GM12891 (cell line): ENCODE results near the gene MAGEA12. TPM values are rescaled to one million over a fixed set of nuclear protein-coding genes. Genes with fewer than 3 reads are reported as not detected.
A peak's percentile ranks its signal among the peaks of the same experiment; 100 is the strongest.
"Not testable (repeated sequence)": the region's sequence is repeated elsewhere in the genome, so short reads cannot be mapped to it uniquely, and the experiment has no call there.

Source experiments
- DNase-seq: peaks from one replicate; pipeline ENCODE4 v3.0.0; 2011; ENCODE audit warnings: low spot score; ENCODE audit not compliant: insufficient read length
- FAIRE-seq: peaks from 2 replicates; lab custom pipeline; 2011; peaks lifted over from hg19 to GRCh38; lab: Jason Lieb, UNC
- PAX5 ChIP-seq: IDR thresholded peaks from 2 replicates; pipeline ENCODE4 v1.6.1; 2011; ENCODE audit warnings: low read length, moderate library complexity, mild to moderate bottlenecking; ENCODE audit not compliant: insufficient read depth, severe bottlenecking
- POLR2A ChIP-seq: IDR thresholded peaks from 2 replicates; pipeline ENCODE4 v1.6.1; 2011; ENCODE audit warnings: low read depth, low read length, control low read depth
- POLR2AphosphoS5 ChIP-seq: IDR thresholded peaks from 2 replicates; pipeline ENCODE4 v1.6.1; 2011; ENCODE audit warnings: low read depth, low read length, control low read depth
- POU2F2 ChIP-seq: IDR thresholded peaks from 2 replicates; pipeline ENCODE4 v1.6.1; 2011; ENCODE audit warnings: low read depth, mild to moderate bottlenecking, control low read depth, low read length, moderate library complexity
- SPI1 ChIP-seq: IDR thresholded peaks from 2 replicates; pipeline ENCODE4 v1.6.1; 2011; ENCODE audit warnings: low read depth, low read length, control low read depth
- TAF1 ChIP-seq: IDR thresholded peaks from 2 replicates; pipeline ENCODE4 v1.6.1; 2011; ENCODE audit warnings: low read depth, low read length, control low read depth
- polyA plus RNA-seq: library from polyadenylated mRNA; unstranded; fragments of >200 nt; gene quantifications from one replicate; pipeline ENCODE4 v1.2.1, GENCODE V29; 2012; ENCODE audit warnings: low read depth, missing spikeins, inconsistent platforms; ENCODE audit not compliant: missing spikeins

MAGEA12 gene, protein sequence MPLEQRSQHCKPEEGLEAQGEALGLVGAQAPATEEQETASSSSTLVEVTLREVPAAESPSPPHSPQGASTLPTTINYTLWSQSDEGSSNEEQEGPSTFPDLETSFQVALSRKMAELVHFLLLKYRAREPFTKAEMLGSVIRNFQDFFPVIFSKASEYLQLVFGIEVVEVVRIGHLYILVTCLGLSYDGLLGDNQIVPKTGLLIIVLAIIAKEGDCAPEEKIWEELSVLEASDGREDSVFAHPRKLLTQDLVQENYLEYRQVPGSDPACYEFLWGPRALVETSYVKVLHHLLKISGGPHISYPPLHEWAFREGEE
- not detected for polyA plus RNA-seq

GRCh38 chrX:152733261-152733975 is at the start of gene MAGEA12, which contains the start of gene CSAG1:
MAGEA12 (plus strand) TSS chrX:152733757; CDS start chrX:152736162, 2,405 bp downstream.
CSAG1 (minus strand) TSS chrX:152733721; CDS start chrX:152732460, 1,261 bp downstream.
- TF ChIP-seq SPI1 (no peak), POLR2AphosphoS5 (no peak), TAF1 (no peak), PAX5 (no peak), POU2F2 (no peak), POLR2A (no peak)
- DNase-seq: no peak
- FAIRE-seq: no peak

DNA sequence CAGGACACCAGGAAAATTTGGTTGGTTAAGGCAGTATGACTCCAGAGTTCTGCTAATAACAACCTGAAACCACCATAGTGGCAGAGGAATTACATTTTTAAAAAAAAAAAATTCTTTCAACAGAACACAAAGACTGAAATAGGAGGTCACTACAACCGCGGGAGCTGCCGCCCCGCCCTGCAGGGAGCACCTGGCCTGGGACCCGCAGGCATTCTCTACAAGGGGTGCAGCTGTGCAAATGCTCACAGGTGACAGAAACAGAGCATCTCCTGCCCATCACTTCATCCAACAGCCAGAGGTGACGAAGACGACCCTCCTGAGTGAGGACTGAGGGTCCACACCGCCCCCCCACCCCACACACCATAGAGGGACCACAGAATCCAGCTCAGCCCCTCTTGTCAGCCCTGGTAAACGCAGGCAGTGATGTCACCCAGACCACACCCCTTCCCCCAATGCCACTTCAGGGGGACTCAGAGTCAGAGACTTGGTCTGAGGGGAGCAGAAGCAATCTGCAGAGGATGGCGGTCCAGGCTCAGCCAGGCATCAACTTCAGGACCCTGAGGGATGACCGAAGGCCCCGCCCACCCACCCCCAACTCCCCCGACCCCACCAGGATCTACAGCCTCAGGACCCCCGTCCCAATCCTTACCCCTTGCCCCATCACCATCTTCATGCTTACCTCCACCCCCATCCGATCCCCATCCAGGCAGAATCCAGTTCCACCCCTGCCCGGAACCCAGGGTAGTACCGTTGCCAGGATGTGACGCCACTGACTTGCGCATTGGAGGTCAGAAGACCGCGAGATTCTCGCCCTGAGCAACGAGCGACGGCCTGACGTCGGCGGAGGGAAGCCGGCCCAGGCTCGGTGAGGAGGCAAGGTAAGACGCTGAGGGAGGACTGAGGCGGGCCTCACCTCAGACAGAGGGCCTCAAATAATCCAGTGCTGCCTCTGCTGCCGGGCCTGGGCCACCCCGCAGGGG is 35.3 kb upstream of the MAGEA12 start, which contains the start of gene MAGEA3:
Gene MAGEA3 (plus strand): TSS at position 843 of the 980 bp plus-strand sequence. CDS start 2,039 bp downstream, outside the sequence.
- DNase-seq, FAIRE-seq: not testable (repeated sequence)

DNA sequence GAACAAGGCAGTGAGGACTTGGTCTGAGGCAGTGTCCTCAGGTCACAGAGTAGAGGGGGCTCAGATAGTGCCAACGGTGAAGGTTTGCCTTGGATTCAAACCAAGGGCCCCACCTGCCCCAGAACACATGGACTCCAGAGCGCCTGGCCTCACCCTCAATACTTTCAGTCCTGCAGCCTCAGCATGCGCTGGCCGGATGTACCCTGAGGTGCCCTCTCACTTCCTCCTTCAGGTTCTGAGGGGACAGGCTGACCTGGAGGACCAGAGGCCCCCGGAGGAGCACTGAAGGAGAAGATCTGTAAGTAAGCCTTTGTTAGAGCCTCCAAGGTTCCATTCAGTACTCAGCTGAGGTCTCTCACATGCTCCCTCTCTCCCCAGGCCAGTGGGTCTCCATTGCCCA is 33.2 kb upstream of the MAGEA12 start:
- FAIRE-seq, DNase-seq: not testable (repeated sequence)

DNA sequence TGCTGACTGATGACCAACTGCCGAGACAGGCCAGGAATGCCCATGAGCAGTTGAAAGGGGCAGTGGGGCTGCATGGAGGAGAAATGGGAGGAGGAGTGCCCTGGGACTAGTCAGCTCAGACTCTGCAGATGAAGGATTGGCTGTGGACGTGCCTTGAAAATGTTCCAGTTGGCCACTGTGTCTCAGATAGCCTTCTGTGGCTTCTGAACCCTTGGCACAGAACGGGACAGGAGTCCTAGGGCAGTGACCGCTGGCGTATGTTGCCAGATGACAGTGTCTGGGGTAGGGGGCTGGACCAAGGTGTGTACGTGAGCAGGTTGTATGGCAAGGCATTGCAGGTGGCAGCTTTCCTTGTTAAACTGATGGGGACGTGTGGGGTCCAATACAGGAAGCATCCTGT is 27.1 kb upstream of the MAGEA12 start:
- not testable (repeated sequence) for DNase-seq, FAIRE-seq

GRCh38 chrX:152709173-152709572 is 24.4 kb upstream of the MAGEA12 start, which contains the start of gene CSAG2:
CSAG2 (minus strand) TSS chrX:152709273; CDS start chrX:152709112, 161 bp downstream.
- FAIRE-seq, DNase-seq: not testable (repeated sequence)

DNA sequence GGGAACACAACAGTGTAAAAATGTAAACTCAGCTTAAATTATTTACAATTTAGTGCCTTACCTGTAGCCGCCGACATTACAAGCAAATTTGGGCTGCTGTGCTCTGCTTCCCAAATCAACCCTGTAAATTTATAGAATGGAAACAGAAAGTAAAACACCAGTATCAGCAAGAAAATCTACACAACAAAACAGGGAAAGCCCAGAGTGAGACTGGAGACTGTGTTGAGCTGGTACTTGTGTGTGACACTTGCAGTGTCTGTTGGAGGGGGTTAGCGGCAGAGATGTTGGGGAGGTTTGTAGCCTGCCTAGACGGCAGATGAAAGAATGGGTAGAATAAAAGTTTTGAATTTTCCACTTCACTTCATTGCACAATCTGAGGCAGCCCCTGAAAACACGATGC is 20.4 kb upstream of the MAGEA12 start:
- FAIRE-seq: peak; percentile 93
- not testable (repeated sequence) for DNase-seq

- FAIRE-seq: peak; percentile 13
- not testable (repeated sequence) for DNase-seq
Observed at GRCh38 chrX:152713815-152714787, 19.5 kb upstream of the MAGEA12 start, which contains the start of gene MAGEA2B. MAGEA2B (plus strand) TSS chrX:152714628; CDS start chrX:152717107, 2,479 bp downstream.

DNA sequence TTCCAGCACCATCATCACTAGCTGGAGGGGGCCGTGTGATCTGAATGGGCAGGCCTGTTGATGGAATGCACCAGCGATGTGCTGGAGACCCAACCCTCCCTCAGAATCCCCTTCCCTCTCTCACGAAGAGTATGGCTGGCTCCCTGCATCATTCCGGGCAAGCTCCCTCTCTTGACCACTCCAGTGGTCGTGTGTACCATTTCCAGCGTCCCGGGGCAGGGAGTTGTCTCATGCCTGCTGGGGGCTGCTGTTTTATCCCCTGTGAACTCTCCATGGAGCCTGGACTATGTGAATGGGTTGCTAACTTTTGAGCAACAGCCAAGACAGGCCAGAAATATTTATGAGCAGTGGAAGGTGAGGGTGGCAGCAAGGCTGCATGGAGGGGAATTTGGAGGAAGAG is 8.1 kb upstream of the MAGEA12 start:
- TF ChIP-seq PAX5 (no peak), POLR2AphosphoS5 (no peak), SPI1 (no peak), POU2F2 (no peak), TAF1 (no peak), POLR2A (no peak)
- DNase-seq: no peak
- FAIRE-seq: no peak

DNA sequence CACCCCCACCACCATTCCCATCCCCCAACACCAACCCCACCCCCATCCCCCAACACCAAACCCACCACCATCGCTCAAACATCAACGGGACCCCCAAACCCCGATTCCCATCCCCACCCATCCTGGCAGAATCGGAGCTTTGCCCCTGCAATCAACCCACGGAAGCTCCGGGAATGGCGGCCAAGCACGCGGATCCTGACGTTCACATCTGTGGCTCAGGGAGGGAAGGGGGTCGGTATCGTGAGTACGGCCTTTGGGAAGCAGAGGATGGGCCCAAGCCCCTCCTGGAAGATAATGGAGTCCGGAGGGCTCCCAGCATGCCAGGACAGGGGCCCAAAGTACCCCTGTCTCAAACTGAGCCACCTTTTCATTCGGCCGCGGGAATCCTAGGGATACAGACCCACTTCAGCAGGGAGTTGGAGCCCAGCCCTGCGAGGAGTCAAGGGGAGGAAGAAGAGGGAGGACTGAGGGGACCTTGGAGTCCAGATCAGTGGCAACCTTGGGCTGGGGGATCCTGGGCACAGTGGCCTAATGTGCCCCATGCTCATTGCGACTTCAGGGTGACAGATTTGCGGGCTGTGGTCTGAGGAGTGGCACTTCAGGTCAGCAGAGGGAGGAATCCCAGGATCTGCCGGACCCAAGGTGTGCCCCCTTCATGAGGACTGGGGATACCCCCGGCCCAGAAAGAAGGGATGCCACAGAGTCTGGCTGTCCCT is 744 bp downstream of the MAGEA12 start:
- not testable (repeated sequence) for FAIRE-seq, DNase-seq

GRCh38 chrX:152735101-152735500 is 1.5 kb downstream of the MAGEA12 start:
- FAIRE-seq (no peak), DNase-seq (no peak)
- TF ChIP-seq SPI1 (no peak), TAF1 (no peak), PAX5 (no peak), POLR2AphosphoS5 (no peak), POLR2A (no peak), POU2F2 (no peak)
